ENCODE results near the gene PRR16.

DNA sequence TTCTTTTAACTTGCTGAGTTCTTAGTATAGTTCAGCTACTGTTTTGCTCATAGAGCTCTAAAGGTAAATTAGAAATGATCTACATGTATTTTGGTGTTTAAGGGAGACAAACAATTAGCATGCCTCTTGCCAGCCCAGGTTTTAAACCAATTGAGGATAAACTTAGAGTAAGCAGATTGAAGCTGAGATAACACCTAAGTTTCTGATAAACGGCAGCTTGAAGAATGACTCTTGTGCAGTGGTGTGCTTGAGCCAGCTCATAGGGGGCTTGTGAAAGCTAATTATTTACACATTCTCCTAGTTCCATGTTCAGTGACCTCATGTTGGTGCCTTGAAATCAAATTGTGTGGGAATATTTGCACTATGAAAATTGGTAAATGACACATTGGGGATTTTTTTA, 193.0 kb downstream of the PRR16 start:
- TF ChIP-seq, protein P1, sequence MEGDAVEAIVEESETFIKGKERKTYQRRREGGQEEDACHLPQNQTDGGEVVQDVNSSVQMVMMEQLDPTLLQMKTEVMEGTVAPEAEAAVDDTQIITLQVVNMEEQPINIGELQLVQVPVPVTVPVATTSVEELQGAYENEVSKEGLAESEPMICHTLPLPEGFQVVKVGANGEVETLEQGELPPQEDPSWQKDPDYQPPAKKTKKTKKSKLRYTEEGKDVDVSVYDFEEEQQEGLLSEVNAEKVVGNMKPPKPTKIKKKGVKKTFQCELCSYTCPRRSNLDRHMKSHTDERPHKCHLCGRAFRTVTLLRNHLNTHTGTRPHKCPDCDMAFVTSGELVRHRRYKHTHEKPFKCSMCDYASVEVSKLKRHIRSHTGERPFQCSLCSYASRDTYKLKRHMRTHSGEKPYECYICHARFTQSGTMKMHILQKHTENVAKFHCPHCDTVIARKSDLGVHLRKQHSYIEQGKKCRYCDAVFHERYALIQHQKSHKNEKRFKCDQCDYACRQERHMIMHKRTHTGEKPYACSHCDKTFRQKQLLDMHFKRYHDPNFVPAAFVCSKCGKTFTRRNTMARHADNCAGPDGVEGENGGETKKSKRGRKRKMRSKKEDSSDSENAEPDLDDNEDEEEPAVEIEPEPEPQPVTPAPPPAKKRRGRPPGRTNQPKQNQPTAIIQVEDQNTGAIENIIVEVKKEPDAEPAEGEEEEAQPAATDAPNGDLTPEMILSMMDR (IDR thresholded peaks at IDR 0.05): no peak
- TF ChIP-seq ZFX (IDR thresholded peaks at IDR 0.05; ENCODE audit: borderline replicate concordance): no peak

All from 22Rv1 (cell line).